AG10803 (cell line): ENCODE results near the gene DUSP16.

Source experiments
- DNase-seq: peaks from one replicate; pipeline ENCODE4 v3.0.0; 2010; ENCODE audit warnings: low read depth
- H3K4me3 ChIP-seq: 2 replicates; pipeline ENCODE4 v1.5.1; 2011; ENCODE audit warnings: mild to moderate bottlenecking, low read length, control low read depth
- TF ChIP-seq, protein P1 (sequence below): conservative IDR thresholded peaks from 2 replicates; pipeline ENCODE4 v1.5.1; 2011; ENCODE audit warnings: mild to moderate bottlenecking, low read length, control low read depth, inconsistent platforms

Gene DUSP16

GRCh38 chr12:12542964-12543363 lies 19.7 kb downstream of the DUSP16 start:
- no peak overlapping the region for H3K4me3 ChIP-seq
- no peak for DNase-seq
- TF ChIP-seq, protein P1, sequence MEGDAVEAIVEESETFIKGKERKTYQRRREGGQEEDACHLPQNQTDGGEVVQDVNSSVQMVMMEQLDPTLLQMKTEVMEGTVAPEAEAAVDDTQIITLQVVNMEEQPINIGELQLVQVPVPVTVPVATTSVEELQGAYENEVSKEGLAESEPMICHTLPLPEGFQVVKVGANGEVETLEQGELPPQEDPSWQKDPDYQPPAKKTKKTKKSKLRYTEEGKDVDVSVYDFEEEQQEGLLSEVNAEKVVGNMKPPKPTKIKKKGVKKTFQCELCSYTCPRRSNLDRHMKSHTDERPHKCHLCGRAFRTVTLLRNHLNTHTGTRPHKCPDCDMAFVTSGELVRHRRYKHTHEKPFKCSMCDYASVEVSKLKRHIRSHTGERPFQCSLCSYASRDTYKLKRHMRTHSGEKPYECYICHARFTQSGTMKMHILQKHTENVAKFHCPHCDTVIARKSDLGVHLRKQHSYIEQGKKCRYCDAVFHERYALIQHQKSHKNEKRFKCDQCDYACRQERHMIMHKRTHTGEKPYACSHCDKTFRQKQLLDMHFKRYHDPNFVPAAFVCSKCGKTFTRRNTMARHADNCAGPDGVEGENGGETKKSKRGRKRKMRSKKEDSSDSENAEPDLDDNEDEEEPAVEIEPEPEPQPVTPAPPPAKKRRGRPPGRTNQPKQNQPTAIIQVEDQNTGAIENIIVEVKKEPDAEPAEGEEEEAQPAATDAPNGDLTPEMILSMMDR: no peak

DNA sequence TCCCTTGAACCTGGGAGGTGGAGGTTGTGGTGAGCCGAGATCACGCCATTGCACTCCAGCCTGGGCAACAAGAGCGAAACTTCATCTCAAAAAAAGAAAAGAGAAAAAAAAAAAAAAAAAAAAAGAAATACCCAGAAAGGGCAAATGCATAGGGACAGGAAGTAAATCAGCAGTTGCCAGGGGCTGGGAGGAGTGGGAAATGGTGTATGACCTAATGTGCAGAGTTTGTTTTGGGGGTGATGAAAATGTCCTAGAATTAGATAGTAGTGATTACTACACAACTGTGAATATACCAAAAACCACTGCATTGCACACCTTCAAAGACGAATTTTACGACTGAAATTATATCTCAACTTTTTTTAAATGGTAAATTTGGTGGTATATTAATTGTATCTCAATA lies 20.4 kb downstream of the DUSP16 start:
- H3K4me3 ChIP-seq: no peak overlapping the region
- DNase-seq: no peak
- TF ChIP-seq, protein P1: no peak

DNA sequence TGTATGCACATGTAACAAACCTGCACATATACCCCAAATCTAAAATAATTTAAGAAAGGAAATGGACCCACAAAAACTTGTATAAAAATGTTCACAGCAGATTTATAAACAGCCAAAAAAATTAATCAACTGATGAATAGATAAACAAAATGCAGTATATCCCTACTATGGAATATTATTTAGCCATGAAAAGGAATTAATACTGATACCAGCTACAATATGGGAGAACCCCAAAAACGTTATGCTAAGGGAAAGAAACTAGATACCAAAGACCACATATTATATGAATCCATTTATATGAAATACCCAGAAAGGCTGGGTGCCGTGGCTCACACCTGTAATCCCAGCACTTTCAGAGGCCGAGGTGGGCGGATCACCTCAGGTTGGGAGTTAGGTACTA lies 20.9 kb downstream of the DUSP16 start:
- H3K4me3 ChIP-seq: no peak overlapping the region
- TF ChIP-seq, protein P1: no peak
- DNase-seq: no peak

GRCh38 chr12:12540261-12541013 lies 22.2 kb downstream of the DUSP16 start:
- DNase-seq: no peak
- TF ChIP-seq, protein P1: no peak
- no peak overlapping the region for H3K4me3 ChIP-seq

DNA sequence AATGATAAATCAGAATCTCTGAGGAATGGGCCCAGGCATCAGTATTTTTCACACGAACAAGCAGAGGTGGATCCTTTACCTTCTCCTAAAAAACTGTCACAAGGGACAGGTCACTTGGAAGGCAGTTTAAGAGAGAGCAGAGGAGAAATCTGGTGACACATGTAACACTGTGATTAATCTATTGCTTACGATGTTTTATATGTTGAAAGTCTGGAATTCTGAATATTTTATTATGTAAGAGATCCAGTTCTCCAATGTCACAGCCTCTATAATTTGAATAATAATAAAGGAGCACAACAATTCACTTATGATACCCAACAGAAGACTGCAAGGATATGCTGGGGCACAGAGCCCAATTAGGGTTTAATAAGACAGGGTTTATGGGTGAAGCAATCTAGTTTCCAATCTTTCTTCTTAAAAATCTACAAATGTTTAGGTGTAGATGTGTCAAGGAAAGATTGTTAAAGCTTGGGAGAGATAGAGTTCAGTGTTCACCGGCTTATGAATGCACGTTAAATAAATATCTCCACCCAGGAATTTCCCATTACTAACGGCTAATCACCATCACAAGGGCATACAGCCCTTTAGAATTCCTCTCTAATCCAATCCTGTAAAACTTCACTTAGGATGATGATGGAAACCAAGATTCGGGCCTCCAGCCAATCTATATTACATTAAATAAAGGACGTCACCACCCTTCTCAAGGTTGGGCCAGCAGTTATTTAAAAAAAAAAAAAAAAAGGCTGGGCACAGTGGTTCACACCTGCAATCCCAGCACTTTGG lies 23.4 kb downstream of the DUSP16 start:
- TF ChIP-seq, protein P1: no peak
- no peak for DNase-seq
- no peak overlapping the region for H3K4me3 ChIP-seq

GRCh38 chr12:12538535-12538934 lies 24.1 kb downstream of the DUSP16 start:
- TF ChIP-seq, protein P1: no peak
- no peak for DNase-seq
- no peak overlapping the region for H3K4me3 ChIP-seq

GRCh38 chr12:12537421-12537820 lies 25.2 kb downstream of the DUSP16 start:
- no peak overlapping the region for H3K4me3 ChIP-seq
- TF ChIP-seq, protein P1: no peak
- peak; percentile 23 for DNase-seq
